ENCODE measurements around the gene SRCIN1.

SRCIN1 gene

DNA sequence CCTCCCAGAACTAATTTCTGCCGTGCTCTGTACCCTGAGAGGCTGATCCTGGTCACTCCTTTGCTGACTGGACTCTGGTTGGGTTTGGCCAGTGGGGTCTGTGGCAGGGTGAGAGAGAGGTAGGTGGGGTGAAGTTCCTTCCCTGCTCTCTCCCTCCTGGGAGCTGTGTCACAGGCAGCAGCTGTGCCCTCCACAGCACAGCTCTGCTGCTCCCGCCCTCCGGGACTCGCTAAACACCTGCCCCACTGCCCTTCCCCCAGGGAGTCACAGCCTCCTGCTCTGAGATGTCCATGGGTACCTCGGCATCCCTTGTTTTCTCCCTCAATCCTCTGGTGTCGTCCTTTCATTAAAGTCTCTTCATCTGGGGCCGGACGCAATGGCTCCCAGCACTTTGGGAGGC, 66.4 kb downstream of the SRCIN1 start:
- Histone ChIP-seq H3K9me2 (replicated peaks; ENCODE audit: control insufficient read depth, low read length) (no peaks in the 10 kb centered on the region), H4K20me1 (ENCODE audit: control insufficient read depth, insufficient read depth, low read depth, low read length) (no peaks in the 10 kb centered on the region), H3K9me3 (ENCODE audit: control insufficient read depth, insufficient read depth, low read length) (no peaks in the 10 kb centered on the region), H3K27me3 (ENCODE audit: control insufficient read depth, low read length) (peaks cover 20% of the 10 kb centered on the region), H3F3A (ENCODE audit: control insufficient read depth, insufficient read depth) (no peaks in the 10 kb centered on the region), H3K4me3 (ENCODE audit: low read length) (no peak overlapping the region), H3K27ac (ENCODE audit: low read depth, low read length) (no peak overlapping the region), H3K79me2 (ENCODE audit: control insufficient read depth, low read length) (no peaks in the 10 kb centered on the region), H3K36me3 (ENCODE audit: control insufficient read depth, low read length) (no peaks in the 10 kb centered on the region), H3K4me2 (ENCODE audit: low read length) (no peak overlapping the region), H3K4me1 (ENCODE audit: control insufficient read depth, low read length) (no peaks in the 10 kb centered on the region)
- TF ChIP-seq EZH2phosphoT487 (IDR thresholded peaks at IDR 0.05; ENCODE audit: borderline replicate concordance, low read length), result no peak
- TF ChIP-seq, protein P1, sequence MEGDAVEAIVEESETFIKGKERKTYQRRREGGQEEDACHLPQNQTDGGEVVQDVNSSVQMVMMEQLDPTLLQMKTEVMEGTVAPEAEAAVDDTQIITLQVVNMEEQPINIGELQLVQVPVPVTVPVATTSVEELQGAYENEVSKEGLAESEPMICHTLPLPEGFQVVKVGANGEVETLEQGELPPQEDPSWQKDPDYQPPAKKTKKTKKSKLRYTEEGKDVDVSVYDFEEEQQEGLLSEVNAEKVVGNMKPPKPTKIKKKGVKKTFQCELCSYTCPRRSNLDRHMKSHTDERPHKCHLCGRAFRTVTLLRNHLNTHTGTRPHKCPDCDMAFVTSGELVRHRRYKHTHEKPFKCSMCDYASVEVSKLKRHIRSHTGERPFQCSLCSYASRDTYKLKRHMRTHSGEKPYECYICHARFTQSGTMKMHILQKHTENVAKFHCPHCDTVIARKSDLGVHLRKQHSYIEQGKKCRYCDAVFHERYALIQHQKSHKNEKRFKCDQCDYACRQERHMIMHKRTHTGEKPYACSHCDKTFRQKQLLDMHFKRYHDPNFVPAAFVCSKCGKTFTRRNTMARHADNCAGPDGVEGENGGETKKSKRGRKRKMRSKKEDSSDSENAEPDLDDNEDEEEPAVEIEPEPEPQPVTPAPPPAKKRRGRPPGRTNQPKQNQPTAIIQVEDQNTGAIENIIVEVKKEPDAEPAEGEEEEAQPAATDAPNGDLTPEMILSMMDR (IDR thresholded peaks at IDR 0.05; ENCODE audit: low read depth, low read length, poor library complexity, severe bottlenecking), result no peak

DNA sequence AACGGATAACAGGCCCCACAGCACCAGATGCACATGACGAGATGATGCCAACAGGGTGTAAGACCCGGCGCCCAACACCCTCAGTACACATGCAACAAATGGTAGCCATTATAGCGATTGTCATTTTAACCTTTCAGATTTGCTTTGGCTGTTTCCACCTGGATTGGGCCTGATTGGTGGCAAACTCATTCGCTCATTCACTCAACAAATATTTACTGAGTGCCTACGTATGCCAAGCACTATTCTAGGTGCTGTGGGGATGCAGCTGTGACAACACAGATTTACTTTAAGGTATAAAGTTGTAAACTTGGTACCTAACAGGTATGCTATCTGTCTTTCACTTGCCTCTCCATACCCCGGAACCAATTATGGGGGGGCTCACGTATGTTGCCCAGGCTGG, 66.8 kb downstream of the SRCIN1 start:
- Histone ChIP-seq H4K20me1 (ENCODE audit: control insufficient read depth, insufficient read depth, low read depth, low read length) (no peaks in the 10 kb centered on the region), H3K79me2 (ENCODE audit: control insufficient read depth, low read length) (no peaks in the 10 kb centered on the region), H3K27ac (ENCODE audit: low read depth, low read length) (no peak overlapping the region), H3F3A (ENCODE audit: control insufficient read depth, insufficient read depth) (no peaks in the 10 kb centered on the region), H3K4me1 (ENCODE audit: control insufficient read depth, low read length) (no peaks in the 10 kb centered on the region), H3K4me2 (ENCODE audit: low read length) (no peak overlapping the region), H3K9me2 (replicated peaks; ENCODE audit: control insufficient read depth, low read length) (no peaks in the 10 kb centered on the region), H3K4me3 (ENCODE audit: low read length) (no peak overlapping the region), H3K9me3 (ENCODE audit: control insufficient read depth, insufficient read depth, low read length) (no peaks in the 10 kb centered on the region), H3K27me3 (ENCODE audit: control insufficient read depth, low read length) (peaks cover 20% of the 10 kb centered on the region), H3K36me3 (ENCODE audit: control insufficient read depth, low read length) (no peaks in the 10 kb centered on the region)
- TF ChIP-seq EZH2phosphoT487 (IDR thresholded peaks at IDR 0.05; ENCODE audit: borderline replicate concordance, low read length), result no peak
- TF ChIP-seq, protein P1 (IDR thresholded peaks at IDR 0.05; ENCODE audit: low read depth, low read length, poor library complexity, severe bottlenecking), result no peak

DNA sequence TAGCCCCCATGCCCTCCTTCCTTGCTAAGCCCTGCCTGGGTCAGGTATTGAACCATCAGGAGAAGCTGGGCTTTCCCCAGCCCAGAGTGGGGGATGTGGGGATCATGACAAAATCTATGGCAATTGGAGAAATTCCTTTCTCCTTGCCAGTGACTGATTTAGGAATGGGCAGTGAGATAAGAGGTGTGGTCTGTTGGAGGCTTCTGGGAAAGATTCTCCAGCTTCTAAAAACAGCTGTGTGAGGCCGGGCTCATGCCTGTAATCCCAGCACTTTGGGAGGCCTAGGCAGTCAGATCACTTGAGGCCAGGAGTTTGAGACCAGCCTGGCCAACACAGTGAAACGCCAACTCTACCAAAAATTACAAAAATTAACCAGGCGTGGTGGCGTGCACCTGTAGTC, 69.1 kb downstream of the SRCIN1 start:
- Histone ChIP-seq H3K9me3 (ENCODE audit: control insufficient read depth, insufficient read depth, low read length) (no peaks in the 10 kb centered on the region), H3K9me2 (replicated peaks; ENCODE audit: control insufficient read depth, low read length) (no peaks in the 10 kb centered on the region), H3K79me2 (ENCODE audit: control insufficient read depth, low read length) (no peaks in the 10 kb centered on the region), H3F3A (ENCODE audit: control insufficient read depth, insufficient read depth) (no peaks in the 10 kb centered on the region), H3K27me3 (ENCODE audit: control insufficient read depth, low read length) (peaks cover 13% of the 10 kb centered on the region), H3K4me1 (ENCODE audit: control insufficient read depth, low read length) (no peaks in the 10 kb centered on the region), H3K4me3 (ENCODE audit: low read length) (no peak overlapping the region), H3K27ac (ENCODE audit: low read depth, low read length) (no peak overlapping the region), H3K36me3 (ENCODE audit: control insufficient read depth, low read length) (no peaks in the 10 kb centered on the region), H3K4me2 (ENCODE audit: low read length) (no peak overlapping the region), H4K20me1 (ENCODE audit: control insufficient read depth, insufficient read depth, low read depth, low read length) (no peaks in the 10 kb centered on the region)
- no peak for TF ChIP-seq EZH2phosphoT487 (IDR thresholded peaks at IDR 0.05; ENCODE audit: borderline replicate concordance, low read length)
- TF ChIP-seq, protein P1 (IDR thresholded peaks at IDR 0.05; ENCODE audit: low read depth, low read length, poor library complexity, severe bottlenecking), result no peak

DNA sequence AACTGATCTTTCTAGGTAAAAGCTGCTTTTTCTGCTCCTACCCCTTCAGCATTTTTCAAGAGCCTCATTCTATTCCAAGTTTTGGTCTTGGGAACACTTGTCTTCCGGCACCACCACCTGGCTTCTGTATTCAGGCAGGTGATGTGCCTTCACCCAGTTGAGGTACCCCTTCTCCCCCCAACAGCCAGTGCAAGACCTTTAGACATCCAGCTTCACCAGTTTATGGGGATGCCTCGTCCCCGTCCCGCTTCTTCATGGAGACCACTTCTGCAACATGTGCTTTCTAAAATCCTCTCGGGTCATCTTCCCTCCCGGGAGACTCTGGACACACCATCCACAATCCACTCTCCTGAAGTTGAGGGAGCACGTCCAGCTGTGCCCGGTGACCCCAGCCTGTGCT, 69.9 kb downstream of the SRCIN1 start:
- Histone ChIP-seq H3K4me1 (ENCODE audit: control insufficient read depth, low read length) (no peaks in the 10 kb centered on the region), H4K20me1 (ENCODE audit: control insufficient read depth, insufficient read depth, low read depth, low read length) (no peaks in the 10 kb centered on the region), H3F3A (ENCODE audit: control insufficient read depth, insufficient read depth) (no peaks in the 10 kb centered on the region), H3K4me2 (ENCODE audit: low read length) (no peak overlapping the region), H3K9me3 (ENCODE audit: control insufficient read depth, insufficient read depth, low read length) (no peaks in the 10 kb centered on the region), H3K36me3 (ENCODE audit: control insufficient read depth, low read length) (no peaks in the 10 kb centered on the region), H3K9me2 (replicated peaks; ENCODE audit: control insufficient read depth, low read length) (no peaks in the 10 kb centered on the region), H3K79me2 (ENCODE audit: control insufficient read depth, low read length) (no peaks in the 10 kb centered on the region), H3K27me3 (ENCODE audit: control insufficient read depth, low read length) (peaks cover 13% of the 10 kb centered on the region), H3K27ac (ENCODE audit: low read depth, low read length) (no peak overlapping the region), H3K4me3 (ENCODE audit: low read length) (no peak overlapping the region)
- TF ChIP-seq EZH2phosphoT487 (IDR thresholded peaks at IDR 0.05; ENCODE audit: borderline replicate concordance, low read length), result no peak
- TF ChIP-seq, protein P1 (IDR thresholded peaks at IDR 0.05; ENCODE audit: low read depth, low read length, poor library complexity, severe bottlenecking), result no peak

Measured in DOHH2 (cell line).